ENCODE measurements around the gene ZBED4.

Gene ZBED4

DNA sequence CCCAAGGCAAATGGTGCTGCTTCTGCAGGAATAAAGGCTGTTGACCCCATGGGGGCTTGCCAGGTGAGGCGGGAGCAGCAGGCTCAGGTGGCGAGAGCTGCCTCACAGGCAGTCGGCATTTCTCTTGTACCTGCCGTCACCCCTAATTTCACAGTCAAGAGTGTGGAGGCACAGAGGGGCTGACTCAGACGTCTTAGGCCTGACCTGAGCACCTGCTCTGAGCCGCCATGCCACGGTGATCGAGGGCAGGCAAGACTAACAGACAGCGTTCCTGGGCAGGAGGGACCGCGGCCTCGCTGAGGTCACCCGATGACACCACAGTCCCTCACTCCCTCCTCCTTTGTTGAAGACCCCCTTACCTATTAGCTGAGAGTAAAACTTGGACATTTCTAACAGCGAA lies 59.4 kb downstream of the ZBED4 start:
- no peak overlapping the region for H3K4me3 ChIP-seq
- TF ChIP-seq, protein P1, sequence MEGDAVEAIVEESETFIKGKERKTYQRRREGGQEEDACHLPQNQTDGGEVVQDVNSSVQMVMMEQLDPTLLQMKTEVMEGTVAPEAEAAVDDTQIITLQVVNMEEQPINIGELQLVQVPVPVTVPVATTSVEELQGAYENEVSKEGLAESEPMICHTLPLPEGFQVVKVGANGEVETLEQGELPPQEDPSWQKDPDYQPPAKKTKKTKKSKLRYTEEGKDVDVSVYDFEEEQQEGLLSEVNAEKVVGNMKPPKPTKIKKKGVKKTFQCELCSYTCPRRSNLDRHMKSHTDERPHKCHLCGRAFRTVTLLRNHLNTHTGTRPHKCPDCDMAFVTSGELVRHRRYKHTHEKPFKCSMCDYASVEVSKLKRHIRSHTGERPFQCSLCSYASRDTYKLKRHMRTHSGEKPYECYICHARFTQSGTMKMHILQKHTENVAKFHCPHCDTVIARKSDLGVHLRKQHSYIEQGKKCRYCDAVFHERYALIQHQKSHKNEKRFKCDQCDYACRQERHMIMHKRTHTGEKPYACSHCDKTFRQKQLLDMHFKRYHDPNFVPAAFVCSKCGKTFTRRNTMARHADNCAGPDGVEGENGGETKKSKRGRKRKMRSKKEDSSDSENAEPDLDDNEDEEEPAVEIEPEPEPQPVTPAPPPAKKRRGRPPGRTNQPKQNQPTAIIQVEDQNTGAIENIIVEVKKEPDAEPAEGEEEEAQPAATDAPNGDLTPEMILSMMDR (IDR thresholded peaks at IDR 0.05), result no peak
- no peak for DNase-seq (ENCODE audit: low spot score)
- H3K27ac ChIP-seq, result no peak overlapping the region

DNA sequence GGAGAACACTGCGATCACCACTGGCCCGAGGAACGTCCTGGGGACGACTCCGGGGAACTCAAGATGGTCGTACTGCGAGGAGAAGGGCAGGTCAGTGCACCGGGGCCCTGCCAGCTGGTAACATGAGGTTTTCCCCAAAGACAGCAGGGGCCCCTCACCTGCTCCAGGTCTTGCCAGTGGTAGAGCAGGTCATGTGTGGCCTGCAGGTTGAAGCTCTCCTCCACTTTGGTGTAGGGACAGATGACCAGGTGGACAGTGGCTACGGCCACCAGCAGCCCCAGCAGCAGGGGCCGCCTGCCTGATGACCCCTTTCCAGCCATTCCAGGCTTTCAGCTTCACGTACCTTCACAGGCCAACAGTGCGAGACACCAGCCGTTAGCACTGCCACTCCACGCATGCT lies 59.8 kb downstream of the ZBED4 start:
- Histone ChIP-seq H3K4me3 (no peak overlapping the region), H3K27ac (no peak overlapping the region)
- no peak for DNase-seq (ENCODE audit: low spot score)
- TF ChIP-seq, protein P1 (IDR thresholded peaks at IDR 0.05), result no peak

DNA sequence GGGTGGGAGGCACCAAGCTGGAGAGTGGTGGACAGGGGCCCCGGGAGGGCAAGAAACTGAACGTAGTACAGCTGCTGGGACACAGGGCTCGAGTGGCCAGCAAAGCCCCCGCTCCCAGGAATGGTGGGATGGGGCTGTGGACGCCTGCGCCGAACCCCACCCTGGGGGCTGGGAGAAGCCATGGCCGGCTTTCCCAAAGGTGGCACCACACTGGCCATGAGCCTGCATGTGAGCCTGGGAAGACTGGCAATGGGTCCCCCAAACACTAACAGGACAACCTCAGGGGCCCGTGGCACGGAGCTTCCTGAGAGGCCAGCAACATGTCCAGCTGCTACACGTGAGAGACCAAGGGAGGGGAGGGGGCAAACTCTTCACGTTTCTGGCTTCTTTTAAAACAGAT lies 60.6 kb downstream of the ZBED4 start:
- Histone ChIP-seq H3K4me3 (no peak overlapping the region), H3K27ac (no peak overlapping the region)
- no peak for DNase-seq (ENCODE audit: low spot score)
- TF ChIP-seq, protein P1 (IDR thresholded peaks at IDR 0.05), result no peak

DNA sequence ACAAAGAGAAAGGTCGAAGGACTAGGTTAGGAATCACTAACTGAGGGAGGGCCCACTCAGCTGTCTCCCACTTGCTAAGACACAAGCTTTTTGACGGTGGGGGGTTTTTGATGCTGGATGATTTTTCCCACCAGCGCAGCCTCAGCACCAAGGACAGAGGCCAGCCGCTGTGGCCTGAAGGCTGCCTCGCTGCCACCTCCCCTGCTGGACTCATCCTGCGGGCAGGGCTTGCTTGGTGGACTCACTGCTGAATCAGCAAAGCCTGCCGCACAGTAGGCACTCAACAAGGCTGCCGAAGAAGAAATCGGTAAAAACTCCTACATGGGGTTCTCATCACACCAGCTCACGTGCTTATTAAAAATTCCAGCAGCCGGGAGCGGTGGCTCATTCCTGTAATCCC lies 62.0 kb downstream of the ZBED4 start:
- TF ChIP-seq, protein P1 (IDR thresholded peaks at IDR 0.05), result no peak
- DNase-seq (ENCODE audit: low spot score), result no peak
- Histone ChIP-seq H3K4me3 (no peak overlapping the region), H3K27ac (no peak overlapping the region)

DNA sequence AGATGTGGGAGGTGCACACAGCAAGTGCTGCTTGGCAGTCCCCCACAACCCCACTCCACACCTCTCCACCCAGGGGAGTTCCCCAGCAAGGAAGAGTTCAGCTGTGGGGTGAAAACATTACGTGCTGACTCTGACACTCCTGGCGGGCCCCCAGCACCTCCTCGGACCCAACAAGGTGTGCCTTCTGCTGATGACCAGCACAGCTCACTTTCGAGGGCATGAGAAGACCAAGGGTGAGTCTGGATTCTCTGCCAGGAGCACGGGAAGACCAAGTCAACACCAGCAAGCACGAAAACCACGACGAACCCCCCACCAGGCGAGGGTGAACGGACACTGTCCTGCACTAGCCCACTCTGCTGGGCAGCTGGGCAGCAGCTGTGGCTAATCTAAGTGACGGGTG lies 63.2 kb downstream of the ZBED4 start:
- H3K4me3 ChIP-seq, result peak overlapping the region; percentile 97
- H3K27ac ChIP-seq, result no peak overlapping the region
- no peak for DNase-seq (ENCODE audit: low spot score)
- TF ChIP-seq, protein P1 (IDR thresholded peaks at IDR 0.05), result no peak

DNA sequence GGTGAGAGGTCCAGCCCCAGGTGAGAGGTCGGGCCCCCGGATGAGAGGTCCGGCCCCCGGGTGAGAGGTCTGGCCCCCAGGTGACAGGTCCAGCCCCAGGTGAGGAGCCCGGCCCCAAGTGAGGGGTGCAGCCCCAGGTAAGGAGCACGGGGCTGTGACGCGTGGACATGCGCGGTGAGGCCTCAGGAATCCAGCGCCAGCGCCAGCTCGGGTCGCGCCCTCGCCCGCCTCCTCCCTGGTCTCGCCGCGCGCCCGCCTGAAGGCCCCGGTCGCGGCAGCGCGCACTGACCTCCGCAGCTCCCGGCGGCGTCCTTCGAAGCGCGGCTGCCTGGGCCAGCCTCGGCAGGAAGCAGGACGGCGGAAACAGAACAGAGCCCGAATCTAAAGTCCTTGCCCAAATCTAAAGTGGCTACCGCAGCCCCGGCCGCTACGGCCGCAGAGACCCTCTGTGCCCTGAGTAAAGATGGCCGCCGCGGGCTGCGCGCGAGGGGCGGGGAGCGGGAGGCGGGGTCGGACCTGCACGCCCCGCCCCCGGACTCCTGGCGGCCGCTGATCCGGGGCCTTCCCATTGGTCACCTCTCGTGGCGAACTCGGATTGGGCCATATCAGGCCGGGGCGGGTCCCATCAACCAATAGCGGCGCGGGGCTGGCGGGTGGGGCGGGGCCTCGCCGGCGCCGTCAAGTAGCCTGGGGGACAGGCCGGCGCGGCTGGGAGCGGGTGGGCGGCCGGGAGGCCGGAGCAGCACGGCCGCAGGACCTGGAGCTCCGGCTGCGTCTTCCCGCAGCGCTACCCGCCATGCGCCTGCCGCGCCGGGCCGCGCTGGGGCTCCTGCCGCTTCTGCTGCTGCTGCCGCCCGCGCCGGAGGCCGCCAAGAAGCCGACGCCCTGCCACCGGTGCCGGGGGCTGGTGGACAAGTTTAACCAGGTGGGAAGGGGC lies 64.6 kb downstream of the ZBED4 start, which contains the start of the genes ALG12 and CRELD2:
ALG12 (minus strand) TSS at position 465 of the 937 bp plus-strand sequence. CDS start 4,673 bp downstream, outside the sequence.
CRELD2 (plus strand) TSS at position 661 of the 937 bp plus-strand sequence; CDS start at position 797, 136 bp downstream.
- Histone ChIP-seq H3K4me3 (peak within 1 kb of the TSS; percentile 97), H3K27ac (peak within 1 kb of the TSS; percentile 80 to 95)
- TF ChIP-seq, protein P1 (IDR thresholded peaks at IDR 0.05), result no peak
- peak; percentile 97 for DNase-seq (ENCODE audit: low spot score)

Measured in coronary artery (tissue), 2 donors.